Lower leg skin (tissue), 3 donors: ENCODE results near the gene ABCD2.
"Not testable (repeated sequence)": the region's sequence is repeated elsewhere in the genome, so short reads cannot be mapped to it uniquely, and the experiment has no call there.

Experiments used
- POLR2A ChIP-seq, 2 donors: fragments of 450-650 bp; IDR thresholded peaks; one replicate each; pipeline ENCODE4 v1.6.1; 2016 to 2017; ENCODE audit warnings: antibody characterized with exemption in 2 of 2, mild to moderate bottlenecking in 1 of 2, moderate library complexity in 1 of 2
- TF ChIP-seq, protein P1 (sequence below), 3 donors: fragments of 450-650 bp; IDR thresholded peaks; one replicate each; pipeline ENCODE4 v1.5.1; 2016; ENCODE audit warnings: antibody characterized with exemption in 3 of 3, mild to moderate bottlenecking in 3 of 3, moderate library complexity in 2 of 3

DNA sequence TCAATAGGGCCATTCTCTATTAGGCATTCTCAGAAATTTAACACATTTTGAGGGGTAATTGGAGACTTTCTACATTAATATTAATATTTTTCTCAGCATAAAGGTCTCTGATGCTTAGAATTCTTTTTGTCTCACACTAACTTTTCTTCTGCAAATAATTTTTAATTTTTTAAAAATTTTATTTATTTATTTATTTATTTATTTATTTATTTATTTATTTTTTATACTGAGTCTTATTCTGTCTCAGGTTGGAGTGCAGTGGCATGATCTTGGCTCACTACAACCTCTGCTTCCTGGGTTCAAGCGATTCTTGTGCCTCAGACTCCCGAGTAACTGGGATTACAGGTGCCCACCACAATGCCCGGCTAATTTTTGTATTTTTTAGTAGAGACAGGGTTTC is 17.7 kb downstream of the ABCD2 start:
- TF ChIP-seq POLR2A (IDR thresholded peaks at IDR 0.05): not testable (repeated sequence)
- TF ChIP-seq, protein P1, sequence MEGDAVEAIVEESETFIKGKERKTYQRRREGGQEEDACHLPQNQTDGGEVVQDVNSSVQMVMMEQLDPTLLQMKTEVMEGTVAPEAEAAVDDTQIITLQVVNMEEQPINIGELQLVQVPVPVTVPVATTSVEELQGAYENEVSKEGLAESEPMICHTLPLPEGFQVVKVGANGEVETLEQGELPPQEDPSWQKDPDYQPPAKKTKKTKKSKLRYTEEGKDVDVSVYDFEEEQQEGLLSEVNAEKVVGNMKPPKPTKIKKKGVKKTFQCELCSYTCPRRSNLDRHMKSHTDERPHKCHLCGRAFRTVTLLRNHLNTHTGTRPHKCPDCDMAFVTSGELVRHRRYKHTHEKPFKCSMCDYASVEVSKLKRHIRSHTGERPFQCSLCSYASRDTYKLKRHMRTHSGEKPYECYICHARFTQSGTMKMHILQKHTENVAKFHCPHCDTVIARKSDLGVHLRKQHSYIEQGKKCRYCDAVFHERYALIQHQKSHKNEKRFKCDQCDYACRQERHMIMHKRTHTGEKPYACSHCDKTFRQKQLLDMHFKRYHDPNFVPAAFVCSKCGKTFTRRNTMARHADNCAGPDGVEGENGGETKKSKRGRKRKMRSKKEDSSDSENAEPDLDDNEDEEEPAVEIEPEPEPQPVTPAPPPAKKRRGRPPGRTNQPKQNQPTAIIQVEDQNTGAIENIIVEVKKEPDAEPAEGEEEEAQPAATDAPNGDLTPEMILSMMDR (IDR thresholded peaks at IDR 0.05): not testable (repeated sequence)
